ENCODE measurements around the gene BTN3A1. TPM values are rescaled to one million over a fixed set of nuclear protein-coding genes. Genes with fewer than 3 reads are reported as not detected.
A peak's percentile ranks its signal among the peaks of the same experiment; 100 is the strongest.
"Not testable (repeated sequence)": the region's sequence is repeated elsewhere in the genome, so short reads cannot be mapped to it uniquely, and the experiment has no call there.

The BTN3A1 gene
- polyA plus RNA-seq, 2 donors: 4.2 to 6.2 TPM

- Histone ChIP-seq H3K4me1 (ENCODE audit: control insufficient read depth in 2 of 2, insufficient read depth in 2 of 2, low read length in 1 of 2) (peaks cover 0 to 12% of the 10 kb centered on the region in 2 donors), H3K36me3 (ENCODE audit: control insufficient read depth in 2 of 2, insufficient read depth in 2 of 2, low read length in 1 of 2) (peaks cover 5 to 19% of the 10 kb centered on the region in 2 donors), H3K4me3 (ENCODE audit: low read depth in 1 of 2, low read length in 2 of 2) (peak overlapping the region in 1 of 2 donors; percentile 75), H3K9me3 (ENCODE audit: control insufficient read depth in 2 of 2, insufficient read depth in 1 of 2, low read depth in 1 of 2, low read length in 1 of 2) (no peaks in the 10 kb centered on the region), H3K27ac (ENCODE audit: low read depth in 2 of 2, low read length in 1 of 2) (no peak overlapping the region), H3K27me3 (ENCODE audit: control insufficient read depth in 1 of 2, insufficient read depth in 2 of 2, low read length in 2 of 2) (no peaks in the 10 kb centered on the region)
- 69 to 78% methylated on average over 16 of the region's 16 CpGs for WGBS, 2 donors
Measured at GRCh38 chr6:26459023-26459810, 57.1 kb downstream of the BTN3A1 start.

GRCh38 chr6:26461353-26461752 is 59.3 kb downstream of the BTN3A1 start:
- 74% methylated on average over 5 of the region's 5 CpGs for WGBS, 2 donors
- not testable (repeated sequence) for H3K9me3 ChIP-seq (ENCODE audit: control insufficient read depth in 2 of 2, insufficient read depth in 1 of 2, low read depth in 1 of 2, low read length in 1 of 2); H3K27ac ChIP-seq (ENCODE audit: low read depth in 2 of 2, low read length in 1 of 2); H3K27me3 ChIP-seq (ENCODE audit: control insufficient read depth in 1 of 2, insufficient read depth in 2 of 2, low read length in 2 of 2); H3K4me3 ChIP-seq (ENCODE audit: low read depth in 1 of 2, low read length in 2 of 2)
- Histone ChIP-seq H3K36me3 (ENCODE audit: control insufficient read depth in 2 of 2, insufficient read depth in 2 of 2, low read length in 1 of 2) (peaks cover 11 to 28% of the 10 kb centered on the region in 2 donors), H3K4me1 (ENCODE audit: control insufficient read depth in 2 of 2, insufficient read depth in 2 of 2, low read length in 1 of 2) (peaks cover 0 to 12% of the 10 kb centered on the region in 2 donors)

GRCh38 chr6:26464014-26464413 is 61.9 kb downstream of the BTN3A1 start:
- peaks cover 0 to 9% of the 10 kb centered on the region in 2 donors for H3K4me1 ChIP-seq (ENCODE audit: control insufficient read depth in 2 of 2, insufficient read depth in 2 of 2, low read length in 1 of 2)
- H3K27ac ChIP-seq (ENCODE audit: low read depth in 2 of 2, low read length in 1 of 2): no peak overlapping the region
- peaks cover 16 to 42% of the 10 kb centered on the region in 2 donors for H3K36me3 ChIP-seq (ENCODE audit: control insufficient read depth in 2 of 2, insufficient read depth in 2 of 2, low read length in 1 of 2)
- H3K4me3 ChIP-seq (ENCODE audit: low read depth in 1 of 2, low read length in 2 of 2): no peak overlapping the region
- 92 to 94% methylated on average over 4 of the region's 4 CpGs for WGBS, 2 donors
- H3K27me3 ChIP-seq (ENCODE audit: control insufficient read depth in 1 of 2, insufficient read depth in 2 of 2, low read length in 2 of 2): no peaks in the 10 kb centered on the region
- no peaks in the 10 kb centered on the region for H3K9me3 ChIP-seq (ENCODE audit: control insufficient read depth in 2 of 2, insufficient read depth in 1 of 2, low read depth in 1 of 2, low read length in 1 of 2)

GRCh38 chr6:26464416-26465131 is 62.5 kb downstream of the BTN3A1 start:
- no peaks in the 10 kb centered on the region for H3K27me3 ChIP-seq (ENCODE audit: control insufficient read depth in 1 of 2, insufficient read depth in 2 of 2, low read length in 2 of 2)
- H3K4me1 ChIP-seq (ENCODE audit: control insufficient read depth in 2 of 2, insufficient read depth in 2 of 2, low read length in 1 of 2): peaks cover 0 to 5% of the 10 kb centered on the region in 2 donors
- 96 to 98% methylated on average over 7 of the region's 7 CpGs for whole genome bisulfite sequencing, 2 donors
- H3K9me3 ChIP-seq (ENCODE audit: control insufficient read depth in 2 of 2, insufficient read depth in 1 of 2, low read depth in 1 of 2, low read length in 1 of 2): no peaks in the 10 kb centered on the region
- H3K27ac ChIP-seq (ENCODE audit: low read depth in 2 of 2, low read length in 1 of 2): no peak overlapping the region
- no peak overlapping the region for H3K4me3 ChIP-seq (ENCODE audit: low read depth in 1 of 2, low read length in 2 of 2)
- peaks cover 16 to 39% of the 10 kb centered on the region in 2 donors for H3K36me3 ChIP-seq (ENCODE audit: control insufficient read depth in 2 of 2, insufficient read depth in 2 of 2, low read length in 1 of 2)

Other genes with a start within 250 kb of the BTN3A1 start
- 1 to 10 TPM; 7.3 to 7.8 TPM for gene BTN3A2, start 37.1 kb upstream of the BTN3A1 start, polyA plus RNA-seq
- gene BTN2A2, start 19.2 kb upstream of the BTN3A1 start, polyA plus RNA-seq: 1 to 10 TPM; 3.4 to 3.5 TPM
- gene BTN3A3, start 38.2 kb downstream of the BTN3A1 start, polyA plus RNA-seq: 1 to 10 TPM; 3.8 to 4.6 TPM
- 10 to 100 TPM; 10.3 to 10.7 TPM for gene BTN2A1, start 55.7 kb downstream of the BTN3A1 start, polyA plus RNA-seq
- gene BTN1A1, start 98.0 kb downstream of the BTN3A1 start, polyA plus RNA-seq: not detected
- gene HMGN4, start 136.1 kb downstream of the BTN3A1 start, polyA plus RNA-seq: 10 to 100 TPM in 1 of 2 donors, 1 to 10 TPM in 1; 6.4 to 27.5 TPM
- 10 to 100 TPM in 1 of 2 donors, 1 to 10 TPM in 1; 7.9 to 17.8 TPM for gene ABT1, start 194.7 kb downstream of the BTN3A1 start, polyA plus RNA-seq